Kidney (tissue), 14 donors: ENCODE results near the gene CES2. TPM values are rescaled to one million over a fixed set of nuclear protein-coding genes. Genes with fewer than 3 reads are reported as not detected.

Source experiments
- DNase-seq, 5 donors: peaks; one replicate each; pipeline ENCODE4 v3.0.0-alpha.2; 2013 to 2020
- FAIRE-seq: peaks from 2 replicates; lab custom pipeline; 2012; peaks lifted over from hg19 to GRCh38; lab: Jason Lieb, UNC
- H3K27ac ChIP-seq, 2 donors: one replicate each; pipeline ENCODE4 v1.7.0; 2013; ENCODE audit warnings: low read depth in 2 of 2, low read length in 2 of 2, inconsistent platforms in 1 of 2
- H3K27me3 ChIP-seq: one replicate; pipeline ENCODE4 v1.7.1; 2013; ENCODE audit warnings: low read length, inconsistent platforms; ENCODE audit not compliant: control insufficient read depth, insufficient read depth
- H3K36me3 ChIP-seq, 3 donors: one replicate each; pipeline versions ENCODE4 v1.7.0 to v1.7.1; 2013; ENCODE audit warnings: low read length in 3 of 3, control low read depth in 1 of 3, inconsistent platforms in 1 of 3; ENCODE audit not compliant: insufficient read depth in 3 of 3, control insufficient read depth in 2 of 3
- H3K4me1 ChIP-seq, 3 donors: one replicate each; pipeline versions ENCODE4 v1.7.0 to v1.7.1; 2013; ENCODE audit warnings: low read length in 3 of 3, inconsistent platforms in 1 of 3, low read depth in 1 of 3; ENCODE audit not compliant: control insufficient read depth in 2 of 3, insufficient read depth in 2 of 3
- H3K4me3 ChIP-seq, 3 donors: one replicate each; pipeline versions ENCODE4 v1.7.0 to v1.8.1; 2013; ENCODE audit warnings: low read length in 3 of 3, control low read depth in 1 of 3, inconsistent platforms in 1 of 3
- H3K9ac ChIP-seq, 3 donors: one replicate each; pipeline versions ENCODE4 v1.7.0 to v1.7.1; 2013; ENCODE audit warnings: low read length in 3 of 3, control low read depth in 1 of 3, inconsistent platforms in 1 of 3
- H3K9me3 ChIP-seq, 3 donors: one replicate each; pipeline versions ENCODE4 v1.7.0 to v1.7.1; 2013; ENCODE audit warnings: low read length in 3 of 3, control low read depth in 1 of 3, inconsistent platforms in 1 of 3; ENCODE audit not compliant: control insufficient read depth in 2 of 3, insufficient read depth in 1 of 3
- CTCF ChIP-seq: IDR thresholded peaks from 3 replicates; pipeline ENCODE4 v1.5.1; 2012; ENCODE audit warnings: mild to moderate bottlenecking, moderate library complexity, borderline replicate concordance; ENCODE audit not compliant: insufficient read depth; ENCODE audit errors: extremely low read depth
- intact Hi-C: fragments of 100-400 bp; cut with DNase I; formaldehyde crosslinking; loops from one replicate; pipeline ENCODE4 v1.11.1; 2022
- polyA plus RNA-seq: library from polyadenylated mRNA; stranded (reverse); fragments of 350-450 nt; fragmentation: Illumina TruSeq; extraction: RNeasy Lipid Tissue Mini Kit (QIAGEN cat#74804); gene quantifications from one replicate; pipeline ENCODE4 v1.2.3, GENCODE V29; 2014; ENCODE audit warnings: low read depth, low replicate concordance; ENCODE audit not compliant: insufficient read depth
- total RNA-seq: library from RNA; stranded (reverse); fragmentation: NEBNext Ultra II Directional; extraction: Animal tissue kit (Norgen Biotek cat#: 25700); gene quantifications from one replicate; pipeline ENCODE4 v1.2.1, GENCODE V29; 2021
- donor health status: control.
- donor health status: control.
- donor health status: control.
- donor health status: control.
- donor health status: control.
- donor health status: DM: yes; HTN: yes; CAD: no.
- donor health status: Normal renal cell carcinoma (clear cell type).

Gene CES2
- total and polyA plus RNA-seq, 2 donors from 2014 or later, result 72.1 to 76.9 TPM

DNA sequence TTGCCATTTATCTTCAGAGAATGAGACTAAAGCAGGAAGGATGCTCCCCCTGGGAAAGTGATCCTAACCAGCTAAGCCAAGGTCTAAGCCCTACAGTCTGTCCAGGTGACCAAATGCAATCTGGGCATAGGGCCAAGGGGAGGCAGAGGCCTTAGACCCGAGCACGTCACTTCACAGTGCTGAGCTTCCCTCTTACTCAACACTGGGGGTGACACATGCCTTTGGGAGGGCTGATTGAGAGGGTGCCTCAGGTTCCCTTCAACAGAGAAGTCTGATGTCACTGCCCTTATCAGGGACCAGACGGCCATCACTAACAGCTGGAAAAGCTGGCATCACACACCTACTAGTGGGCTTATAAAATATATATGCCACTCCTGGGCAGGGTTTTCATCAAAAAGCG is 5.1 kb upstream of the CES2 start:
- Histone ChIP-seq H3K4me1 (peaks cover 0 to 13% (median 5%) of the 10 kb centered on the region in 3 donors), H3K9me3 (no peaks in the 10 kb centered on the region), H3K9ac (peak overlapping the region in 1 of 3 donors; percentile 4), H3K27ac (no peak overlapping the region), H3K27me3 (no peaks in the 10 kb centered on the region), H3K36me3 (peaks cover 0 to 4% (median 0%) of the 10 kb centered on the region in 3 donors), H3K4me3 (no peak overlapping the region)
- FAIRE-seq (no peak), DNase-seq (peak in 1 of 5 donors; percentile 76)
- no peak for TF ChIP-seq CTCF
- intact Hi-C loops, result no loop called here

DNA sequence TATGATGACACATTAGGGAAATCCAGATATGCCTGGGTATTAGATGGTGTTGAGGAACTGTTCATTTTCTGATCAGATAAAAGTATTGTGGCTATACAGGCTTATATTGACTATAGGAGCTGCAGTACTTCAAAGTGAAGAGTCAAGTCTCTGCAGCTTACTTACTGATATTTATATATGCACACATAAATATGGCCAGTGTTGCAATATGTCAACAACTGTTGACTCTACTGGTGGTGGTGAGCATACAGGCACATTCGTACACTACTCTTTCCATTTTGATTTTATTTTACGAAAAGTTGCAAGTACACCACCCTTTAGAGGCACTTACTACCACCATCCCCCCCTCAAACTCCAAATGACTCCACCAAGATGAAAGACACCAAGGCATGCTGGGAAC is 3.7 kb upstream of the CES2 start:
- H3K9me3 ChIP-seq, result no peaks in the 10 kb centered on the region
- DNase-seq, result no peak

GRCh38 chr16:66932076-66932475 is 3.2 kb upstream of the CES2 start:
- Histone ChIP-seq H3K27ac (no peak overlapping the region), H3K9me3 (no peaks in the 10 kb centered on the region), H3K4me1 (peaks cover 0 to 24% (median 14%) of the 10 kb centered on the region in 3 donors), H3K36me3 (peaks cover 0 to 4% (median 0%) of the 10 kb centered on the region in 3 donors), H3K9ac (no peak overlapping the region), H3K4me3 (no peak overlapping the region), H3K27me3 (no peaks in the 10 kb centered on the region)
- intact Hi-C loops, result no loop called here
- no peak for FAIRE-seq
- peak in 1 of 5 donors; percentile 49 for DNase-seq
- TF ChIP-seq CTCF, result no peak

More for the DNA sequence above, 3.7 kb upstream of the CES2 start:
- intact Hi-C loops, result no loop called here
- TF ChIP-seq CTCF, result no peak
- no peak for FAIRE-seq
- Histone ChIP-seq H3K27ac (no peak overlapping the region), H3K27me3 (no peaks in the 10 kb centered on the region), H3K9ac (no peak overlapping the region), H3K4me1 (peaks cover 0 to 24% (median 14%) of the 10 kb centered on the region in 3 donors), H3K36me3 (peaks cover 0 to 4% (median 0%) of the 10 kb centered on the region in 3 donors), H3K4me3 (no peak overlapping the region)

DNA sequence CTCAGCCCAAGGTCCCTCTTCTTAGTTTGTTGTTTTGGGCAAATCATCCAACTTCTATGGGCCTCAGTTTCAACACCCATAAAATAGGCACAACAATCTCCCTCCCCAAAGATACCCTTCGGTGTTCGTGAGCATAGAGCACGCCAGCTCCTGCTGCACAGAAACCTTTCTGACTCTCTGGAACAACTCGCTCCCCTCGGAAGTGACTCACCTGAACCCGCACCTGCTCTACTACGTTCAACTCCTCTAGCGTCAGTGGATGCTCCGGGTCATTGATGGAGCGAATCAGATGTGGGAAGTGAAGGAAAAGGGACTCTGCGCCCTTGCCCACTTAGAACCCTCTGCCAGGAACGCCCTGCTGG is 1.6 kb upstream of the CES2 start:
- DNase-seq (peak in 1 of 5 donors; percentile 38), FAIRE-seq (no peak)
- Histone ChIP-seq H3K27ac (peak overlapping the region; percentile 92 to 97), H3K4me1 (peaks cover 0 to 29% (median 18%) of the 10 kb centered on the region in 3 donors), H3K4me3 (peak overlapping the region; percentile 92 to 97 (median 96)), H3K36me3 (peaks cover 0 to 13% (median 8%) of the 10 kb centered on the region in 3 donors), H3K27me3 (no peaks in the 10 kb centered on the region), H3K9me3 (no peaks in the 10 kb centered on the region), H3K9ac (peak overlapping the region; percentile 50 to 96 (median 86))
- intact Hi-C loops, result no loop called here
- no peak for TF ChIP-seq CTCF
